GM12892 (cell line): ENCODE results near the gene KIAA0513.

Source experiments
- POLR2A ChIP-seq: IDR thresholded peaks from 2 replicates; pipeline ENCODE4 v1.6.1; 2011; ENCODE audit warnings: low read depth, low read length, control low read depth
- POLR2AphosphoS5 ChIP-seq: IDR thresholded peaks from 2 replicates; pipeline ENCODE4 v1.6.1; 2011; ENCODE audit warnings: low read depth, low read length, control low read depth
- TAF1 ChIP-seq: IDR thresholded peaks from 2 replicates; pipeline ENCODE4 v1.6.1; 2011; ENCODE audit warnings: low read depth, mild to moderate bottlenecking, control low read depth, low read length, borderline replicate concordance

- TF ChIP-seq POLR2AphosphoS5: no peak
- TF ChIP-seq POLR2A: no peak
- TF ChIP-seq TAF1: no peak
Measured at GRCh38 chr16:85010446-85010930, 17.1 kb upstream of the KIAA0513 start.
